GM18858 (cell line): ENCODE results near the gene PLCH1.
"Not testable (repeated sequence)": the region's sequence is repeated elsewhere in the genome, so short reads cannot be mapped to it uniquely, and the experiment has no call there.

Experiments
- ATAC-seq: cut with Tn5 transposase; IDR thresholded peaks from one replicate; pipeline ENCODE4 v1.9.1; 2021; ENCODE audit not compliant: unreplicated experiment

PLCH1 gene

GRCh38 chr3:155431856-155432570, 312.9 kb downstream of the PLCH1 start:
- no peak for ATAC-seq

- no peak for ATAC-seq
Measured at GRCh38 chr3:155428563-155428962, 316.3 kb downstream of the PLCH1 start.

GRCh38 chr3:155426524-155427230, 318.2 kb downstream of the PLCH1 start:
- ATAC-seq, result no peak

GRCh38 chr3:155425396-155425795, 319.5 kb downstream of the PLCH1 start:
- no peak for ATAC-seq

GRCh38 chr3:155424323-155424710, 320.6 kb downstream of the PLCH1 start:
- no peak for ATAC-seq

GRCh38 chr3:155423526-155424322, 321.1 kb downstream of the PLCH1 start:
- ATAC-seq, result no peak

- no peak for ATAC-seq
Measured at GRCh38 chr3:155420881-155421486, 323.9 kb downstream of the PLCH1 start.

GRCh38 chr3:155420406-155420805, 324.5 kb downstream of the PLCH1 start:
- ATAC-seq, result no peak

- no peak for ATAC-seq
Measured at GRCh38 chr3:155418407-155418806, 326.5 kb downstream of the PLCH1 start.

GRCh38 chr3:155417119-155417517, 327.8 kb downstream of the PLCH1 start:
- ATAC-seq, result no peak

- no peak for ATAC-seq
Measured at GRCh38 chr3:155416500-155417118, 328.3 kb downstream of the PLCH1 start.

GRCh38 chr3:155412904-155413303, 332.0 kb downstream of the PLCH1 start:
- ATAC-seq, result no peak

GRCh38 chr3:155411500-155412223, 333.2 kb downstream of the PLCH1 start:
- ATAC-seq, result no peak

- no peak for ATAC-seq
Measured at GRCh38 chr3:155409336-155409735, 335.5 kb downstream of the PLCH1 start.

- ATAC-seq, result no peak
Measured at GRCh38 chr3:155407971-155408370, 336.9 kb downstream of the PLCH1 start.

GRCh38 chr3:155407331-155407730, 337.5 kb downstream of the PLCH1 start:
- no peak for ATAC-seq

- ATAC-seq, result no peak
Measured at GRCh38 chr3:155404486-155404885, 340.4 kb downstream of the PLCH1 start.

- no peak for ATAC-seq
Measured at GRCh38 chr3:155402656-155403055, 342.2 kb downstream of the PLCH1 start.

GRCh38 chr3:155398046-155398445, 346.8 kb downstream of the PLCH1 start:
- no peak for ATAC-seq

GRCh38 chr3:155394896-155395295, 350.0 kb downstream of the PLCH1 start:
- not testable (repeated sequence) for ATAC-seq
